Karpas-422 (cell line): ENCODE data around the gene PGRMC1. TPM values are rescaled to one million over a fixed set of nuclear protein-coding genes. Genes with fewer than 3 reads are reported as not detected.
"Not testable (repeated sequence)": the region's sequence is repeated elsewhere in the genome, so short reads cannot be mapped to it uniquely, and the experiment has no call there.

Source experiments
- DNase-seq: peaks from one replicate; pipeline ENCODE4 v3.0.0-alpha.2; 2015
- H2AFZ ChIP-seq: fragments of 200-600 bp; sonication (generic); 2 replicates; pipeline ENCODE4 v1.6.1; 2014; ENCODE audit warnings: antibody characterized with exemption, low read length, mixed read lengths
- H3K27ac ChIP-seq: fragments of 200-600 bp; sonication (generic); 2 replicates; pipeline ENCODE4 v1.5.1; 2014; ENCODE audit warnings: mild to moderate bottlenecking, low read length, moderate library complexity
- H3K27me3 ChIP-seq: fragments of 200-600 bp; sonication (generic); 2 replicates; pipeline ENCODE4 v1.6.1; 2014; ENCODE audit warnings: low read length, mixed read lengths
- H3K36me3 ChIP-seq: fragments of 200-600 bp; sonication (generic); 2 replicates; pipeline ENCODE4 v1.6.1; 2014; ENCODE audit warnings: low read length, mixed read lengths; ENCODE audit not compliant: insufficient read depth
- H3K4me1 ChIP-seq: fragments of 200-600 bp; sonication (generic); 2 replicates; pipeline ENCODE4 v1.6.1; 2014; ENCODE audit warnings: mild to moderate bottlenecking, low read length, mixed read lengths
- H3K4me2 ChIP-seq: fragments of 200-600 bp; sonication (generic); 2 replicates; pipeline ENCODE4 v1.6.1; 2014; ENCODE audit warnings: low read length, low read depth, mild to moderate bottlenecking; ENCODE audit not compliant: poor library complexity, severe bottlenecking
- H3K4me3 ChIP-seq: fragments of 200-600 bp; sonication (generic); 2 replicates; pipeline ENCODE4 v1.5.1; 2014; ENCODE audit warnings: mild to moderate bottlenecking, antibody characterized with exemption, low read length, mixed read lengths
- H3K79me2 ChIP-seq: fragments of 200-600 bp; sonication (generic); 2 replicates; pipeline ENCODE4 v1.6.1; 2014; ENCODE audit warnings: mild to moderate bottlenecking, low read length, mixed read lengths
- H3K9ac ChIP-seq: fragments of 200-600 bp; sonication (generic); 2 replicates; pipeline ENCODE4 v1.6.0; 2014; ENCODE audit warnings: low read length
- H3K9me2 ChIP-seq: fragments of 200-600 bp; sonication (generic), shearing (Covaris generic); replicated peaks from 2 replicates; pipeline ENCODE4 v1.6.0; 2014; ENCODE audit warnings: mild to moderate bottlenecking, low read length, moderate library complexity; ENCODE audit not compliant: insufficient read depth
- H3K9me3 ChIP-seq: fragments of 300-700, 200-600 bp; sonication (generic); 2 replicates; pipeline ENCODE4 v1.6.1; 2014; ENCODE audit warnings: low read length, mixed read lengths
- H4K20me1 ChIP-seq: fragments of 200-600 bp; sonication (generic); 2 replicates; pipeline ENCODE4 v1.6.1; 2014; ENCODE audit warnings: mild to moderate bottlenecking, antibody characterized with exemption, low read length, low read depth; ENCODE audit not compliant: insufficient read depth
- total RNA-seq: library from RNA; depleted of rRNA; stranded (reverse); fragments of >200 nt; shearing (Covaris generic); gene quantifications from 2 replicates; pipeline ENCODE4 v1.2.3, GENCODE V29; 2014; ENCODE audit warnings: low replicate concordance

The PGRMC1 gene
- total RNA-seq, 1 experiment from 2014 or later = 52.5 TPM

DNA sequence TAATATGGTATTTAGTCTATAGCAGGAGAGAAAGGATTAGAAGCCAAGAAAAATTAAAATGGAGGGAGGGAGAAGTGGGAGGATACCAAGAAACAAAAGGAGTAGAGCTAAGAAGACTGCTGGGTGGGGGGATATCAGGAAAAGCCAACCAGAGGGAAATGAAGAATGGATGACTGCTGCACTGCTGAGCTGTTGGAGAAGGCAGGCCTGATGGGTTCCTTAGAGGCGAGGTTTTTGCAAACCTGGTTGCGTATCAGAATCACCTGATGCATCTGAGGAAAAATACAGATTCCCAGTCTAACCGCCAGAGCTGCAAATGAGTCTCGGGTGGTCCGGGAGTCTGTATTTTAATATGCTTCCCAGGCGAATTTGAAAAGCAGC is 1.5 kb downstream of the PGRMC1 start:
- H3K36me3 ChIP-seq = no peaks in the 10 kb centered on the region
- H3K27ac ChIP-seq = no peak overlapping the region
- peak overlapping the region; percentile 69 for H3K4me3 ChIP-seq
- H3K9ac ChIP-seq = peak overlapping the region; percentile 82
- peaks cover 20% of the 10 kb centered on the region for H3K4me1 ChIP-seq
- no peak overlapping the region for H2AFZ ChIP-seq
- no peaks in the 10 kb centered on the region for H3K9me2 ChIP-seq
- no peak for DNase-seq
- H3K4me2 ChIP-seq = peak overlapping the region; percentile 67
- peaks cover 44% of the 10 kb centered on the region for H3K79me2 ChIP-seq
- H4K20me1 ChIP-seq = no peaks in the 10 kb centered on the region
- no peaks in the 10 kb centered on the region for H3K27me3 ChIP-seq
- H3K9me3 ChIP-seq = no peaks in the 10 kb centered on the region

- H2AFZ ChIP-seq = no peak overlapping the region
- no peaks in the 10 kb centered on the region for H3K9me2 ChIP-seq
- H3K79me2 ChIP-seq = peaks cover 44% of the 10 kb centered on the region
- H4K20me1 ChIP-seq = no peaks in the 10 kb centered on the region
- no peak for DNase-seq
- peak overlapping the region; percentile 67 for H3K4me2 ChIP-seq
- H3K27ac ChIP-seq = no peak overlapping the region
- H3K9ac ChIP-seq = no peak overlapping the region
- H3K9me3 ChIP-seq = no peaks in the 10 kb centered on the region
- peaks cover 20% of the 10 kb centered on the region for H3K4me1 ChIP-seq
- H3K36me3 ChIP-seq = no peaks in the 10 kb centered on the region
- peak overlapping the region; percentile 2; the same call in 1 of the 2 replicates for H3K4me3 ChIP-seq
- no peaks in the 10 kb centered on the region for H3K27me3 ChIP-seq
Measured at GRCh38 chrX:119238557-119238956, 2.5 kb downstream of the PGRMC1 start.

DNA sequence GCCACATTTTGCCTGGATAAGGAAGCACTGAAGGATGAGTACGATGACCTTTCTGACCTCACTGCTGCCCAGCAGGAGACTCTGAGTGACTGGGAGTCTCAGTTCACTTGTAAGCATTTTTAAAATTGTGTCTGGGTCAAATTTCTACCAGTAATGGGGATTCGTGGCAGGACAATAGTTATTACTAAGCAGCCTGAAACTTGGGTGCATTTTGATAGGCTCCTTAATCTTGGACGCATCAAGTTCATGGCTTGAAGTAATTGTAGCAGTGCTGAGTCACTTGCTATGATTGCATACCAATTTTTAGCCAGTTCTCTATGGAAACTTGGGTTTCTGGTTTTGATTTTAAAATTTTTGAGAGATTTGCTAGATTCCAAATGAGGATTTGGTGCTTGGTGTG is 4.3 kb downstream of the PGRMC1 start:
- no peaks in the 10 kb centered on the region for H3K27me3 ChIP-seq
- H2AFZ ChIP-seq = no peak overlapping the region
- H3K79me2 ChIP-seq = peaks cover 44% of the 10 kb centered on the region
- no peaks in the 10 kb centered on the region for H3K36me3 ChIP-seq
- no peak for DNase-seq
- H3K9me3 ChIP-seq = no peaks in the 10 kb centered on the region
- no peak overlapping the region for H3K4me3 ChIP-seq
- H3K9ac ChIP-seq = no peak overlapping the region
- H3K4me2 ChIP-seq = no peak overlapping the region
- peaks cover 20% of the 10 kb centered on the region for H3K4me1 ChIP-seq
- H3K9me2 ChIP-seq = no peaks in the 10 kb centered on the region
- no peaks in the 10 kb centered on the region for H4K20me1 ChIP-seq
- H3K27ac ChIP-seq = no peak overlapping the region

DNA sequence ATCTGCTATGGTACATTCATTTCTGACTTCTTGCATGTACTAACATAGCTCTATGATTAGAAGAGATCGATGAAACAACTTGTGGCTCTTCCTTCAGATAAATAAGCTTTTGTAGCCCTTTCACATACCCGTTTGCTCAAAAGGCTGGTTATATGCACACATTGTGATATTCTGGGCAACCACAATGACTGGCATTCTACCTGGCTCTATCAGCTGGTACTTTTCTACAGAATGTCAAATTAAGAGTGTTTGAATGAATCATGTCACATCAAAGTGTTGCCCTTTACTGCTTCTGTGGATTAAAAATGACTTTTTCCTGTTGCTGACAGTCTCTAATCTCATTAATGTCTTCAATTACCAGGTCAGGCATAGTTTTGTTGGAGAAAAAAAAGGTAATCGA is 11.6 kb downstream of the PGRMC1 start:
- Histone ChIP-seq H3K9ac (no peak overlapping the region), H3K27ac (no peak overlapping the region), H4K20me1 (no peaks in the 10 kb centered on the region), H3K4me1 (no peaks in the 10 kb centered on the region), H3K9me3 (no peaks in the 10 kb centered on the region), H3K79me2 (no peaks in the 10 kb centered on the region), H3K36me3 (no peaks in the 10 kb centered on the region), H3K4me2 (no peak overlapping the region), H2AFZ (no peak overlapping the region), H3K4me3 (no peak overlapping the region), H3K9me2 (no peaks in the 10 kb centered on the region), H3K27me3 (no peaks in the 10 kb centered on the region)
- DNase-seq = no peak

GRCh38 chrX:119249891-119250290 is 13.8 kb downstream of the PGRMC1 start:
- no peaks in the 10 kb centered on the region for H3K4me1 ChIP-seq
- no peak for DNase-seq
- H3K4me3 ChIP-seq = no peak overlapping the region
- H3K9me2 ChIP-seq = no peaks in the 10 kb centered on the region
- H3K79me2 ChIP-seq = no peaks in the 10 kb centered on the region
- H3K9me3 ChIP-seq = no peaks in the 10 kb centered on the region
- H3K4me2 ChIP-seq = no peak overlapping the region
- no peak overlapping the region for H3K9ac ChIP-seq
- H3K27me3 ChIP-seq = no peaks in the 10 kb centered on the region
- H4K20me1 ChIP-seq = no peaks in the 10 kb centered on the region
- H2AFZ ChIP-seq = no peak overlapping the region
- no peaks in the 10 kb centered on the region for H3K36me3 ChIP-seq
- no peak overlapping the region for H3K27ac ChIP-seq

DNA sequence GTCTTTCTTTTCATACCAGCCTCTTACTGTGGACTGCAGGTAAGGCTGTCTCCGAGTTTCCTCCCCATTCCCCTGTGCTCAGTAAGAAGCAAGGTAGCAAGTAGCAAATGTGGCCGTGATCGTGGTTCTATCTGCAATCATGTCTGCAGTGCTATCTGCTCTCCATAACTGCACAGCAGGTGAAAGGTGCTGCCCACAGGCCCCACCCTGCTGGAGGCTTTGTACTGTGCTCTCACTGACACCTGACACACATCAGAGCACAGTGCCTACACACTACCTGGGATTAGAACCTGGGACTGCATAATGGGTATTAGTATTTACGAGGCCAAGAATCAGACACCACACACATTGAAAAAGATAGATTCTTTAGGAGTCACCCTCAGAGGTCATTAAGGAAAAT is 15.3 kb downstream of the PGRMC1 start:
- no peak overlapping the region for H3K4me2 ChIP-seq

DNA sequence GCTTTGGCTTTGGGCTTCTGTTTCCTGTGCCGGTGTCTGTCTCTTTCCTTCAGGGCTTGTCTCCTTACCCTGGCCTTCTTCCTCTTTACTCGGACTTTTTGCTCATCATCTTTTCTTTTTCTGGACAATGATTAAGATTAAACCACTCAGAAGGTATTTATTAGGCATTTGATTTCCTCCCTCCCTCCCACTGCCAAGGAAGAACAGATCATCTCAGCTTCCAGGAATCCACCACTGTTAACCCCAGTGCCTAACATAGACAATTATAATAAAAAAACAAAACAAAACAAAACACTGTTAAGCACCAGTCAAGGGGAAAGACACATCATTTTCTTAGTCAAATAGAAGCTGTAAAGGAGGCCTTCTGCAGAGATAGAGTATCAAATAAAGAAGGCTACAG is 16.6 kb downstream of the PGRMC1 start:
- Histone ChIP-seq H3K36me3 (no peaks in the 10 kb centered on the region), H3K79me2 (no peaks in the 10 kb centered on the region), H3K9ac (no peak overlapping the region), H3K9me2 (no peaks in the 10 kb centered on the region), H2AFZ (no peak overlapping the region), H3K4me3 (no peak overlapping the region), H3K9me3 (no peaks in the 10 kb centered on the region), H3K4me2 (no peak overlapping the region), H3K27me3 (no peaks in the 10 kb centered on the region), H4K20me1 (no peaks in the 10 kb centered on the region), H3K4me1 (no peaks in the 10 kb centered on the region), H3K27ac (no peak overlapping the region)
- DNase-seq = no peak

More for the DNA sequence above, 15.3 kb downstream of the PGRMC1 start:
- Histone ChIP-seq H3K4me3 (no peak overlapping the region), H3K9ac (no peak overlapping the region), H3K36me3 (no peaks in the 10 kb centered on the region), H3K27ac (no peak overlapping the region), H3K9me3 (no peaks in the 10 kb centered on the region), H4K20me1 (no peaks in the 10 kb centered on the region), H2AFZ (no peak overlapping the region), H3K4me1 (no peaks in the 10 kb centered on the region), H3K79me2 (no peaks in the 10 kb centered on the region), H3K27me3 (no peaks in the 10 kb centered on the region), H3K9me2 (no peaks in the 10 kb centered on the region)
- DNase-seq = no peak

- no peak overlapping the region for H3K27ac ChIP-seq
- no peaks in the 10 kb centered on the region for H3K27me3 ChIP-seq
- no peak overlapping the region for H3K4me2 ChIP-seq
- no peaks in the 10 kb centered on the region for H3K9me3 ChIP-seq
- H4K20me1 ChIP-seq = no peaks in the 10 kb centered on the region
- H3K36me3 ChIP-seq = no peaks in the 10 kb centered on the region
- H3K9ac ChIP-seq = no peak overlapping the region
- H3K9me2 ChIP-seq = no peaks in the 10 kb centered on the region
- no peak overlapping the region for H3K4me3 ChIP-seq
- DNase-seq = peak; percentile 63
- no peaks in the 10 kb centered on the region for H3K79me2 ChIP-seq
- H2AFZ ChIP-seq = no peak overlapping the region
- no peaks in the 10 kb centered on the region for H3K4me1 ChIP-seq
Measured at GRCh38 chrX:119266364-119266995, 30.4 kb downstream of the PGRMC1 start.

DNA sequence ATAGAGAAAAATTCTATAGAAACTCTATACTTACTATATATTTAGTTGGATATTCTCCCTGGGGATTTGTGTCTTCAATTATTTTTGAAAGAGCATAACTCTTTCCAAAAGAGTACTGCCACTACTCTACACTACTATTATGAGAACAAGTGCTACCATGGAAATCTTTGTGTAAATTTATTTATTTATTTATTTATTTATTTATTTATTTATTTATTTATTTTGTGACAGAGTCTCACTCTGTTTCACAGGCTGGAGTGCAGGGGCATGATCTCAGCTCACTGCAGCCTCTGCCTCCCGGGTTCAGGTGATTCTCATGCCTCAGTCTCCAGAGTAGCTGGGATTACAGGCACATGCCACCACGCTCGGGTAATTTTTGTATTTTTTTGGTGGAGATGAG is 31.0 kb downstream of the PGRMC1 start:
- not testable (repeated sequence) for H3K4me3 ChIP-seq, H4K20me1 ChIP-seq, H3K9me3 ChIP-seq, H3K9ac ChIP-seq, H3K27me3 ChIP-seq, H3K4me2 ChIP-seq, DNase-seq, H3K79me2 ChIP-seq, H3K36me3 ChIP-seq, H3K4me1 ChIP-seq, H3K27ac ChIP-seq, H3K9me2 ChIP-seq, H2AFZ ChIP-seq
